IMR-90 (cell line): Measurements from ENCODE around the gene ZC3H8. TPM values are rescaled to one million over a fixed set of nuclear protein-coding genes. Genes with fewer than 3 reads are reported as not detected.

Source experiments
- ATAC-seq: fragments of 200-7000 bp; cut with Tn5 transposase; 2 replicates; pipeline ENCODE4 v1.9.1; 2020; ENCODE audit warnings: low read depth, mild to moderate bottlenecking, moderate library complexity
- Bru-seq: library from RNA; stranded (reverse); fragments of 400-500 nt; gene quantifications from one replicate; lab custom pipeline; 2021; lab: Mats Ljungman, UMichigan
- BruChase-seq, 2 experiments: library from RNA; stranded (reverse); fragments of 400-500 nt; gene quantifications; one replicate each; lab custom pipeline; 2021; lab: Mats Ljungman, UMichigan
- BruUV-seq: library from RNA; stranded (reverse); fragments of 400-500 nt; replicated peaks from 2 replicates; lab custom pipeline; 2021; lab: Mats Ljungman, UMichigan
- CTCF ChIA-PET: fragments of 300-600 bp; formaldehyde crosslinking; extraction: SDS; loops from one replicate; lab custom pipeline; 2021; ENCODE audit warnings: antibody characterized with exemption; lab: Yijun Ruan, JAX
- POLR2A ChIA-PET: fragments of 300-600 bp; sonication (Branson Sonifier 250); formaldehyde crosslinking; loops from one replicate; lab custom pipeline; 2022; ENCODE audit warnings: antibody characterized with exemption; ENCODE audit not compliant: unreplicated experiment; lab: Charles Lee
- DNase-seq: peaks from one replicate; pipeline ENCODE4 v3.0.0; 2013
- H2AFZ ChIP-seq: replicated peaks from 2 replicates; pipeline ENCODE3; 2013; ENCODE audit warnings: low read length, mild to moderate bottlenecking; ENCODE audit not compliant: poor library complexity
- H2AK5ac ChIP-seq: 2 replicates; pipeline ENCODE4 v1.6.1; 2013; ENCODE audit warnings: low read depth, low read length, inconsistent platforms
- H2AK9ac ChIP-seq: replicated peaks from 2 replicates; pipeline ENCODE3; 2013; ENCODE audit warnings: mild to moderate bottlenecking, low read depth, low read length, moderate library complexity; ENCODE audit not compliant: poor library complexity
- H2BK120ac ChIP-seq: 2 replicates; pipeline ENCODE4 v1.6.1; 2013; ENCODE audit warnings: low read depth, low read length, inconsistent platforms
- H2BK15ac ChIP-seq: 3 replicates; pipeline ENCODE4 v1.6.1; 2013; ENCODE audit warnings: low read depth, low read length, inconsistent platforms
- H2BK20ac ChIP-seq: 2 replicates; pipeline ENCODE4 v1.6.1; 2013; ENCODE audit warnings: low read depth, mild to moderate bottlenecking, inconsistent platforms, low read length, moderate library complexity
- H2BK5ac ChIP-seq: 2 replicates; pipeline ENCODE4 v1.6.1; 2013; ENCODE audit warnings: mild to moderate bottlenecking, low read depth, low read length, inconsistent platforms; ENCODE audit not compliant: poor library complexity, severe bottlenecking
- H3K14ac ChIP-seq: replicated peaks from 2 replicates; pipeline ENCODE4 v1.6.1; 2013; ENCODE audit warnings: low read depth, low read length, inconsistent platforms
- H3K18ac ChIP-seq: 2 replicates; pipeline ENCODE4 v1.6.1; 2013; ENCODE audit warnings: low read depth, low read length, control low read depth
- H3K23ac ChIP-seq: 2 replicates; pipeline ENCODE4 v1.6.1; 2013; ENCODE audit warnings: low read depth, low read length, inconsistent platforms
- H3K27ac ChIP-seq: 2 replicates; pipeline ENCODE4 v1.5.1; 2013; ENCODE audit warnings: mild to moderate bottlenecking, control low read depth, low read length; ENCODE audit not compliant: insufficient read depth
- H3K27me3 ChIP-seq: 2 replicates; pipeline ENCODE4 v1.6.1; 2013; ENCODE audit warnings: low read length; ENCODE audit not compliant: control insufficient read depth, insufficient read depth
- H3K36me3 ChIP-seq: 2 replicates; pipeline ENCODE4 v1.6.1; 2013; ENCODE audit warnings: low read length, mixed read lengths; ENCODE audit not compliant: control insufficient read depth, insufficient read depth
- H3K4ac ChIP-seq: 2 replicates; pipeline ENCODE4 v1.6.1; 2013; ENCODE audit warnings: low read depth, low read length, inconsistent platforms
- H3K4me1 ChIP-seq: 2 replicates; pipeline ENCODE4 v1.6.1; 2013; ENCODE audit warnings: low read length, mixed read lengths; ENCODE audit not compliant: control insufficient read depth, insufficient read depth
- H3K4me2 ChIP-seq: 2 replicates; pipeline ENCODE4 v1.6.1; 2013; ENCODE audit warnings: low read depth, mild to moderate bottlenecking, control low read depth, low read length, moderate library complexity
- H3K4me3 ChIP-seq: 2 replicates; pipeline ENCODE4 v1.5.1; 2013; ENCODE audit warnings: low read depth, mild to moderate bottlenecking, control low read depth, low read length, moderate library complexity; ENCODE audit not compliant: insufficient read depth
- H3K56ac ChIP-seq: 2 replicates; pipeline ENCODE4 v1.6.1; 2013; ENCODE audit warnings: low read length, inconsistent platforms; ENCODE audit not compliant: insufficient read depth; ENCODE audit errors: extremely low read depth
- H3K79me1 ChIP-seq, 2 experiments: 2 replicates each; pipeline ENCODE4 v1.6.1; 2013; ENCODE audit warnings: low read length in 2 of 2, inconsistent platforms in 1 of 2, low read depth in 1 of 2
- H3K9ac ChIP-seq: 2 replicates; pipeline ENCODE4 v1.6.1; 2013; ENCODE audit warnings: low read depth, low read length, control low read depth
- H3K9me1 ChIP-seq: 2 replicates; pipeline ENCODE4 v1.6.1; 2013; ENCODE audit warnings: low read length, inconsistent platforms; ENCODE audit not compliant: insufficient read depth
- H3K9me3 ChIP-seq: 2 replicates; pipeline ENCODE4 v1.6.1; 2013; ENCODE audit warnings: low read length; ENCODE audit not compliant: control insufficient read depth, insufficient read depth
- H4K20me1 ChIP-seq: 2 replicates; pipeline ENCODE4 v1.6.1; 2013; ENCODE audit warnings: low read length, inconsistent platforms; ENCODE audit not compliant: insufficient read depth
- H4K5ac ChIP-seq: 2 replicates; pipeline ENCODE4 v1.6.1; 2013; ENCODE audit warnings: mild to moderate bottlenecking, low read depth, low read length, control low read depth
- H4K8ac ChIP-seq, 2 experiments: 2 replicates each; pipeline ENCODE4 v1.6.1; 2013; ENCODE audit warnings: low read depth in 2 of 2, low read length in 2 of 2, control low read depth in 1 of 2, inconsistent platforms in 1 of 2
- H4K91ac ChIP-seq: 2 replicates; pipeline ENCODE4 v1.6.1; 2013; ENCODE audit warnings: low read depth, low read length, inconsistent platforms; ENCODE audit not compliant: insufficient read depth
- FOS ChIP-seq: fragments of 150-350 bp; IDR thresholded peaks from 2 replicates; pipeline ENCODE4 v1.6.1; 2016; ENCODE audit warnings: low read depth, low read length
- MAZ ChIP-seq: IDR thresholded peaks from 2 replicates; pipeline ENCODE4 v1.6.1; 2012; ENCODE audit warnings: low read depth, mild to moderate bottlenecking, low read length, improper control_type of control experiment, moderate library complexity, borderline replicate concordance
- WGBS, 2 experiments: methylation state at CpG; one replicate each; pipeline versions ENCODE4 v1.1.5 to v1.1.7; 2013; ENCODE audit warnings: missing lambda C conversion rate in 2 of 2; ENCODE audit not compliant: insufficient read length in 1 of 2; ENCODE audit errors: extremely low coverage in 2 of 2; 5-methylcytosine and 5-hydroxymethylcytosine counted together
- dilution Hi-C: fragments of 300-500 bp; cut with HindIII; formaldehyde crosslinking; loops from one replicate; pipeline ENCODE4 v1.14.3; 2018; ENCODE audit warnings: low sequenced_read_pairs; ENCODE audit not compliant: unreplicated experiment
- in situ Hi-C: fragments of 300-500 bp; cut with MboI; formaldehyde crosslinking; loops from 3 replicates; pipeline ENCODE4 v1.14.3; 2019; ENCODE audit warnings: low sequenced_read_pairs, inconsistent platforms, mixed read lengths
- intact Hi-C: fragments of 100-400 bp; cut with micrococcal nuclease; formaldehyde crosslinking; loops from 2 replicates; pipeline ENCODE4 v1.10.0; 2022
- long read RNA-seq: library from polyadenylated mRNA; unstranded; transcript quantifications from one replicate; pipeline ENCODE4 v2.0.0, GENCODE V29; 2021; ENCODE audit not compliant: unreplicated experiment
- polyA plus RNA-seq, 3 experiments: library from polyadenylated mRNA; depleted of rRNA; stranded (reverse); fragments of >200 nt; gene quantifications; 2 replicates each; pipeline ENCODE4 v1.2.3, GENCODE V29; 2012; ENCODE audit warnings: low replicate concordance in 1 of 3
- total RNA-seq: library from RNA; depleted of rRNA; stranded (reverse); fragments of >200 nt; gene quantifications from 2 replicates; pipeline ENCODE4 v1.2.3, GENCODE V29; 2012; rRNA removed
- TF ChIP-seq, protein P1 (sequence below): fragments of 150-350 bp; IDR thresholded peaks from 2 replicates; pipeline ENCODE4 v1.6.1; 2017; ENCODE audit warnings: mild to moderate bottlenecking, antibody characterized with exemption, low read length, low read depth

The ZC3H8 gene
- total RNA-seq (0.18 and 1.7 TPM in 2 replicates), polyA plus RNA-seq (2012; rRNA removed) (1.6 TPM in 2 replicates), Bru-seq, nascent RNA (percentile 51 among the genes with signal in this experiment), BruChase-seq, experiment 1, labeled RNA remaining after a 6-hour chase (percentile 54 among the genes with signal in this experiment), BruChase-seq, experiment 2, labeled RNA remaining after a 2-hour chase (percentile 55 among the genes with signal in this experiment)
- 0.07 and 0.10 TPM in 2 replicates for polyA plus RNA-seq (2012; cell fraction: cytosol; rRNA removed)
- 0.30 and 8.6 TPM in 2 replicates for polyA plus RNA-seq (2012; cell fraction: nucleus; rRNA removed; ENCODE audit: low replicate concordance)
- long read RNA-seq, partial matches to known transcripts: 1 of 3 reads
- long read RNA-seq, other reads (novel, unspliced or antisense): 0 of 3 reads

- H3K4ac ChIP-seq: peak within 1 kb of the TSS; percentile 30; the same call in 1 of the 2 replicates
- TF ChIP-seq FOS: no peak
- TF ChIP-seq, protein P1, sequence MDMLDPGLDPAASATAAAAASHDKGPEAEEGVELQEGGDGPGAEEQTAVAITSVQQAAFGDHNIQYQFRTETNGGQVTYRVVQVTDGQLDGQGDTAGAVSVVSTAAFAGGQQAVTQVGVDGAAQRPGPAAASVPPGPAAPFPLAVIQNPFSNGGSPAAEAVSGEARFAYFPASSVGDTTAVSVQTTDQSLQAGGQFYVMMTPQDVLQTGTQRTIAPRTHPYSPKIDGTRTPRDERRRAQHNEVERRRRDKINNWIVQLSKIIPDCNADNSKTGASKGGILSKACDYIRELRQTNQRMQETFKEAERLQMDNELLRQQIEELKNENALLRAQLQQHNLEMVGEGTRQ: peak; percentile 48
- peak; percentile 18; the same call in 1 of the 2 replicates for TF ChIP-seq MAZ
- ChIA-PET CTCF (no interaction called here), POLR2A (interaction anchor here (0.6 kb wide), 1 partner anchor 202 kb away, joined by 3 read pairs; no protein-coding TSS in a partner anchor)
- H3K9ac ChIP-seq: peak within 1 kb of the TSS; percentile 50
- BruUV-seq: no TSS peak
- peak within 1 kb of the TSS; percentile 24; the same call in 1 of the 2 replicates for H3K18ac ChIP-seq
- no peak within 1 kb of the TSS for H2BK5ac ChIP-seq
- peak within 1 kb of the TSS; percentile 79 to 83 for H4K8ac ChIP-seq
- H2AK5ac ChIP-seq: 0 out of 2 replicates have a peak within 1 kb of the TSS, but pooled peaks have one; percentile 7
- H4K20me1 ChIP-seq: no peaks in the 10 kb centered on the region
- DNase-seq (peak; percentile 75), ATAC-seq (peak; percentile 99)
- in situ Hi-C loops (loop anchor here (25.0 kb wide), 1 partner anchor 183 kb away; the partner anchor contains the start of gene RGPD8), dilution Hi-C loops (no loop called here), intact Hi-C loops (loop anchor here (5.0 kb wide), 3 partner anchors 202 to 288 kb away; partner anchors contain the start of genes POLR1B and TTL)
- H3K9me3 ChIP-seq: no peaks in the 10 kb centered on the region
- peak within 1 kb of the TSS; percentile 21; the same call in 1 of the 2 replicates for H2BK120ac ChIP-seq
- peak within 1 kb of the TSS; percentile 93 for H3K4me2 ChIP-seq
- no peaks in the 10 kb centered on the region for H3K9me1 ChIP-seq
- no peaks in the 10 kb centered on the region for H3K27me3 ChIP-seq
- peak within 1 kb of the TSS; percentile 8; the same call in 1 of the 2 replicates for H3K56ac ChIP-seq
- H2AFZ ChIP-seq: peak within 1 kb of the TSS; percentile 91
- H3K14ac ChIP-seq: peak within 1 kb of the TSS; percentile 86
- H3K4me1 ChIP-seq: no peaks in the 10 kb centered on the region
- H2BK20ac ChIP-seq: no peak within 1 kb of the TSS
- H4K5ac ChIP-seq: peak within 1 kb of the TSS; percentile 46
- H3K23ac ChIP-seq: peak within 1 kb of the TSS; percentile 67; the same call in 1 of the 2 replicates
- H2BK15ac ChIP-seq: no peak within 1 kb of the TSS
- 1% methylated on average over 28 of the region's 68 CpGs; no CpG with 5 or more reads in 1 of the 2 experiments for WGBS, 2 experiments
- peak within 1 kb of the TSS; percentile 15; the same call in 1 of the 2 replicates for H3K27ac ChIP-seq
- peak within 1 kb of the TSS; percentile 57 for H3K4me3 ChIP-seq
- no peaks in the 10 kb centered on the region for H3K36me3 ChIP-seq
- H2AK9ac ChIP-seq: no peak within 1 kb of the TSS
- H3K79me1 ChIP-seq: peaks cover 0 to 9% of the 10 kb centered on the region in 2 experiments; a peak in 2 of 4 replicates
- peak within 1 kb of the TSS; percentile 25; the same call in 1 of the 2 replicates for H4K91ac ChIP-seq
Measured at GRCh38 chr2:112254466-112255240, at the start of gene ZC3H8. TSS of gene ZC3H8 (minus strand) at chr2:112255042. CDS start at chr2:112254981, 61 bp downstream.
